ENCODE data around the gene SBF2. TPM values are rescaled to one million over a fixed set of nuclear protein-coding genes. Genes with fewer than 3 reads are reported as not detected.

The SBF2 gene
- total RNA-seq, 1 experiment from 2014 or later, result 31.3 TPM

- peaks cover 22% of the 10 kb centered on the region for H3K4me1 ChIP-seq (ENCODE audit: insufficient read depth, low read length)
- no peak overlapping the region for H3K4me3 ChIP-seq (ENCODE audit: low read length)
- peaks cover 3% of the 10 kb centered on the region for H3K36me3 ChIP-seq (ENCODE audit: low read depth, low read length)
- no peaks in the 10 kb centered on the region for H3F3A ChIP-seq (ENCODE audit: low read length, unreplicated experiment)
- ChIA-PET CTCF (no interaction called here), POLR2A (ENCODE audit: unreplicated experiment) (no interaction called here)
- H3K9ac ChIP-seq (ENCODE audit: low read length), result no peak overlapping the region
- H3K9me3 ChIP-seq (ENCODE audit: low read length), result peaks cover 1% of the 10 kb centered on the region; the same call in 1 of the 2 replicates
- H4K20me1 ChIP-seq (ENCODE audit: low read length), result no peaks in the 10 kb centered on the region
- TF ChIP-seq EZH2phosphoT487 (IDR thresholded peaks at IDR 0.05; ENCODE audit: borderline replicate concordance, low read length), result no peak
- no peak for TF ChIP-seq CTCF (conservative IDR thresholded peaks at IDR 0.05; ENCODE audit: low read depth, low read length)
- no peak for TF ChIP-seq EZH2 (IDR thresholded peaks at IDR 0.05; ENCODE audit: low read length, unreplicated experiment)
- peak overlapping the region; percentile 49 for H3K27ac ChIP-seq (ENCODE audit: low read length)
- BruUV-seq (replicated peaks), result no TSS peak
- H3K9me2 ChIP-seq (replicated peaks; ENCODE audit: low read length), result no peaks in the 10 kb centered on the region
- no peaks in the 10 kb centered on the region for H3K27me3 ChIP-seq (ENCODE audit: low read length)
- ATAC-seq (peak; percentile 95), DNase-seq (peak; percentile 85)
- H3K4me2 ChIP-seq (ENCODE audit: low read length), result no peak overlapping the region
- no peak overlapping the region for H2AFZ ChIP-seq (ENCODE audit: low read length)
- no peaks in the 10 kb centered on the region for H3K79me2 ChIP-seq (ENCODE audit: low read length)
- intact Hi-C loops (cut with micrococcal nuclease), result loop anchor here (5.0 kb wide), 1 partner anchor 47 kb away; no protein-coding TSS in a partner anchor
Observed at GRCh38 chr11:10050561-10050960, 243.5 kb downstream of the SBF2 start.

- Histone ChIP-seq H3K79me2 (ENCODE audit: low read length) (no peaks in the 10 kb centered on the region), H3K4me2 (ENCODE audit: low read length) (no peak overlapping the region), H3K4me3 (ENCODE audit: low read length) (no peak overlapping the region), H3K27ac (ENCODE audit: low read length) (no peak overlapping the region), H3K4me1 (ENCODE audit: insufficient read depth, low read length) (peaks cover 22% of the 10 kb centered on the region), H3K27me3 (ENCODE audit: low read length) (no peaks in the 10 kb centered on the region), H3F3A (ENCODE audit: low read length, unreplicated experiment) (no peaks in the 10 kb centered on the region), H3K9me3 (ENCODE audit: low read length) (peaks cover 5% of the 10 kb centered on the region), H2AFZ (ENCODE audit: low read length) (no peak overlapping the region), H3K36me3 (ENCODE audit: low read depth, low read length) (peaks cover 9% of the 10 kb centered on the region), H3K9ac (ENCODE audit: low read length) (no peak overlapping the region), H3K9me2 (replicated peaks; ENCODE audit: low read length) (no peaks in the 10 kb centered on the region), H4K20me1 (ENCODE audit: low read length) (no peaks in the 10 kb centered on the region)
- BruUV-seq (replicated peaks), result no TSS peak
- ChIA-PET CTCF (no interaction called here), POLR2A (ENCODE audit: unreplicated experiment) (no interaction called here)
- DNase-seq, result no peak
- intact Hi-C loops (cut with micrococcal nuclease), result loop anchor here (5.0 kb wide), 1 partner anchor 48 kb away; no protein-coding TSS in a partner anchor
- no peak for TF ChIP-seq EZH2 (IDR thresholded peaks at IDR 0.05; ENCODE audit: low read length, unreplicated experiment)
- no peak for TF ChIP-seq EZH2phosphoT487 (IDR thresholded peaks at IDR 0.05; ENCODE audit: borderline replicate concordance, low read length)
- TF ChIP-seq CTCF (conservative IDR thresholded peaks at IDR 0.05; ENCODE audit: low read depth, low read length), result no peak
- no peak for ATAC-seq
Observed at GRCh38 chr11:10049756-10050155, 244.3 kb downstream of the SBF2 start.

GRCh38 chr11:10048350-10048749, 245.7 kb downstream of the SBF2 start:
- ChIA-PET POLR2A (ENCODE audit: unreplicated experiment) (no interaction called here), CTCF (no interaction called here)
- H4K20me1 ChIP-seq (ENCODE audit: low read length), result no peaks in the 10 kb centered on the region
- no peak overlapping the region for H3K27ac ChIP-seq (ENCODE audit: low read length)
- H3F3A ChIP-seq (ENCODE audit: low read length, unreplicated experiment), result no peaks in the 10 kb centered on the region
- H3K4me3 ChIP-seq (ENCODE audit: low read length), result no peak overlapping the region
- no TSS peak for BruUV-seq (replicated peaks)
- H3K4me1 ChIP-seq (ENCODE audit: insufficient read depth, low read length), result peaks cover 22% of the 10 kb centered on the region
- no peak overlapping the region for H3K4me2 ChIP-seq (ENCODE audit: low read length)
- no peak overlapping the region for H2AFZ ChIP-seq (ENCODE audit: low read length)
- intact Hi-C loops (cut with micrococcal nuclease), result no loop called here
- no peaks in the 10 kb centered on the region for H3K27me3 ChIP-seq (ENCODE audit: low read length)
- H3K9ac ChIP-seq (ENCODE audit: low read length), result no peak overlapping the region
- H3K9me2 ChIP-seq (replicated peaks; ENCODE audit: low read length), result no peaks in the 10 kb centered on the region
- H3K79me2 ChIP-seq (ENCODE audit: low read length), result no peaks in the 10 kb centered on the region
- ATAC-seq, result no peak
- TF ChIP-seq EZH2 (IDR thresholded peaks at IDR 0.05; ENCODE audit: low read length, unreplicated experiment) (no peak), EZH2phosphoT487 (IDR thresholded peaks at IDR 0.05; ENCODE audit: borderline replicate concordance, low read length) (no peak), CTCF (conservative IDR thresholded peaks at IDR 0.05; ENCODE audit: low read depth, low read length) (no peak)
- peaks cover 14% of the 10 kb centered on the region for H3K9me3 ChIP-seq (ENCODE audit: low read length)
- no peak for DNase-seq
- H3K36me3 ChIP-seq (ENCODE audit: low read depth, low read length), result peaks cover 15% of the 10 kb centered on the region
